ENCODE data around the gene ZNF432. TPM values are rescaled to one million over a fixed set of nuclear protein-coding genes. Genes with fewer than 3 reads are reported as not detected.
"Not testable (repeated sequence)": the region's sequence is repeated elsewhere in the genome, so short reads cannot be mapped to it uniquely, and the experiment has no call there.

The ZNF432 gene
- total and polyA plus RNA-seq, 7 donors = 1.8 to 17.1 (median 10.0) TPM

DNA sequence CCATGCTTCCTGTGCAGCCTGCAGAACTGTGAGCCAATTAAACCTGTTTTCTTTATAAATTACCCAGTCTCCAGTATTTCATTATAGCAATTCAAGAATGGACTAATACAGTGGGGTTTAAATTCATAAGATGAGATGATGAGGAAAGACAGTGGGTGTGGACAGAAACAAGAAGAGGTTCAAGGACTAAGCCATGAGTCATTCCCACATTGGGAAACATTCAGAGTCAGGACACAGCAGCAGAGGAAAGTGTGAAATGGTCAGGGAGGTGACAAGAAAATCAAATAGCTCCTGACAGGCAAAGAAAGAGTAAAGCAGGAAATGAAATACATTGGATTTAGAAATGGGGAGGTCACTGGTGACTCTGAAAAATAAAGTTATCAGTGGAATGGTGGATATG is 37.8 kb upstream of the ZNF432 start:
- intact Hi-C loops (cut with DNase I) = no loop called here
- no peak for DNase-seq
- TF ChIP-seq POLR2AphosphoS5 (IDR thresholded peaks at IDR 0.05) = no peak
- TF ChIP-seq POLR2A (IDR thresholded peaks at IDR 0.05) = no peak
- TF ChIP-seq EP300 (IDR thresholded peaks at IDR 0.05) = no peak
- TF ChIP-seq, protein P1, sequence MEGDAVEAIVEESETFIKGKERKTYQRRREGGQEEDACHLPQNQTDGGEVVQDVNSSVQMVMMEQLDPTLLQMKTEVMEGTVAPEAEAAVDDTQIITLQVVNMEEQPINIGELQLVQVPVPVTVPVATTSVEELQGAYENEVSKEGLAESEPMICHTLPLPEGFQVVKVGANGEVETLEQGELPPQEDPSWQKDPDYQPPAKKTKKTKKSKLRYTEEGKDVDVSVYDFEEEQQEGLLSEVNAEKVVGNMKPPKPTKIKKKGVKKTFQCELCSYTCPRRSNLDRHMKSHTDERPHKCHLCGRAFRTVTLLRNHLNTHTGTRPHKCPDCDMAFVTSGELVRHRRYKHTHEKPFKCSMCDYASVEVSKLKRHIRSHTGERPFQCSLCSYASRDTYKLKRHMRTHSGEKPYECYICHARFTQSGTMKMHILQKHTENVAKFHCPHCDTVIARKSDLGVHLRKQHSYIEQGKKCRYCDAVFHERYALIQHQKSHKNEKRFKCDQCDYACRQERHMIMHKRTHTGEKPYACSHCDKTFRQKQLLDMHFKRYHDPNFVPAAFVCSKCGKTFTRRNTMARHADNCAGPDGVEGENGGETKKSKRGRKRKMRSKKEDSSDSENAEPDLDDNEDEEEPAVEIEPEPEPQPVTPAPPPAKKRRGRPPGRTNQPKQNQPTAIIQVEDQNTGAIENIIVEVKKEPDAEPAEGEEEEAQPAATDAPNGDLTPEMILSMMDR (IDR thresholded peaks at IDR 0.05) = no peak
- Histone ChIP-seq H3K4me1 (no peaks in the 10 kb centered on the region), H3K9me3 (peaks cover 0 to 18% (median 1%) of the 10 kb centered on the region in 4 donors), H3K27me3 (no peaks in the 10 kb centered on the region), H3K36me3 (peaks cover 5 to 88% (median 21%) of the 10 kb centered on the region in 4 donors), H3K4me3 (no peak overlapping the region), H3K27ac (no peak overlapping the region)

DNA sequence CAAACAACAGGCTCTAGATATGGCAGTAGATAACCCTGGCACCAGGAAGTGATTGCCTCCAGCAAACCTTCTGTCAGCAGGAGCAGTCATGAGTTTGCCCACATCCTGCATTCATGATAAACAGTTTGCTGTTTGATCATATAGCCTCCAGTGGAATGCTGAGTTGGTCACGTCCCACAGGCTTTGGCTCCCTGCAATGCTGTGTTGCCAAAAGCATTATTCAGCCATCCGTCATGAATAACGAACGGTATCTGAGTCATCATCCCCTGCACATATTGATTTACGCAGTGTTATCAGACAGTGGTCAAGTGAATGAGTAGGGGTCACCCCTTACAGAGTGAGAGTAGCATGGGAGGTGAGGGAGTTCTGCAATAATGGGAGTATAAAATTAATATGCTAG is 21.9 kb upstream of the ZNF432 start:
- intact Hi-C loops (cut with DNase I) = no loop called here
- TF ChIP-seq, protein P1 (IDR thresholded peaks at IDR 0.05) = no peak
- TF ChIP-seq POLR2AphosphoS5 (IDR thresholded peaks at IDR 0.05) = no peak
- no peak for TF ChIP-seq EP300 (IDR thresholded peaks at IDR 0.05)
- TF ChIP-seq POLR2A (IDR thresholded peaks at IDR 0.05) = no peak
- H3K27ac ChIP-seq = no peak overlapping the region
- no peak overlapping the region for H3K4me3 ChIP-seq
- 97 to 98% methylated on average over 5 of the region's 5 CpGs for WGBS, 2 donors
- no peaks in the 10 kb centered on the region for H3K27me3 ChIP-seq
- H3K4me1 ChIP-seq = no peaks in the 10 kb centered on the region
- DNase-seq = no peak
- peaks cover 48 to 98% (median 67%) of the 10 kb centered on the region in 4 donors for H3K36me3 ChIP-seq
- peaks cover 2 to 64% (median 17%) of the 10 kb centered on the region in 4 donors for H3K9me3 ChIP-seq

DNA sequence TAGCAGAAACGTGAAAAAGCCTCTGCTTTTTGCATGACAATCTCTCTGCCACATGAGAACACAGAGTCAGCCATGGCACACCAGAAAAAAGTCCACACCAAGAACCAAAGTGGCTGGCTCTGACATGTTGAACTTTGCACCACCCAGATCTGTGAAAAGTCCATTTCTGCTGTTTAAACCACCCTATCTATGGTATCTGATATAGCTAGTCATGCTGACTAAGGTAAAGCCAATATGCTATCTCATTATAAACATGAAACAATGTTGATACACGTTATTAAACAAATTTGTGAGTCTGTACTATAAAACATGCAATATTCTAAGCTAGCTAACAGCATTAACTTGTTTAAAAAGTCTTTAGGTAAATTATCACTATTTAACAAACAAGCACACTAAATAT is 21.0 kb upstream of the ZNF432 start:
- Histone ChIP-seq H3K27me3 (no peaks in the 10 kb centered on the region), H3K9me3 (peaks cover 2 to 65% (median 22%) of the 10 kb centered on the region in 4 donors), H3K27ac (no peak overlapping the region), H3K4me3 (no peak overlapping the region), H3K36me3 (peaks cover 40 to 98% (median 63%) of the 10 kb centered on the region in 4 donors), H3K4me1 (no peaks in the 10 kb centered on the region)
- no peak for TF ChIP-seq POLR2AphosphoS5 (IDR thresholded peaks at IDR 0.05)
- DNase-seq = no peak
- WGBS, 2 donors = 90 to 91% methylated on average over 2 of the region's 2 CpGs
- intact Hi-C loops (cut with DNase I) = no loop called here

DNA sequence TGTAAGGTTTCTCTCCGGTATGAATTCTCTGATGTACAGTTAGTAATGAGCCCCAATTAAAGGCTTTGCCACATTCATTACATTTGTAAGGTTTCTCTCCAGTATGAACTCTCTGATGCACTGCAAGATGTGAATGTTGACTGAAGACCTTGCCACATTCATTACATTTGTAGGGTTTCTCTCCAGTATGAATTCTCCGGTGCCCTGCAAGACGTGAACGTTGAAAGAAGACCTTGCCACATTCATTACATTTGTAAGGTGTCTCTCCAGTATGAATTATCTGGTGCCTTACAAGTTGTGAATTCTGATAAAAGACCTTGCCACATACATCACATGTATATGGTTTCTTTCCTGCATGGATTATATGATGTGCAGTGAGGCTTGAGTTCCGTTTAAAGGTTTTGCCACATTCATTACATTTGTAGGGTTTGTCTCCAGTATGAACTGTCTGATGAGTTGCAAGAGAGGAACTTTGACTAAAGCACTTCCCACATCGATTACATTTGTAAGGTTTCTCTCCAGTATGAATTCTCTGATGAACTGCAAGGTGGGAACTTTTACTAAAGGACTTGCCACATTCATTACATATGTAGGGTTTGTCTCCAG is 17.7 kb upstream of the ZNF432 start:
- TF ChIP-seq EP300 (IDR thresholded peaks at IDR 0.05) (no peak), POLR2A (IDR thresholded peaks at IDR 0.05) (no peak), POLR2AphosphoS5 (IDR thresholded peaks at IDR 0.05) (no peak)
- TF ChIP-seq, protein P1 (IDR thresholded peaks at IDR 0.05) = no peak
- intact Hi-C loops (cut with DNase I) = no loop called here
- H3K4me1 ChIP-seq = no peaks in the 10 kb centered on the region
- peaks cover 36 to 79% (median 54%) of the 10 kb centered on the region in 4 donors for H3K36me3 ChIP-seq
- H3K27me3 ChIP-seq = no peaks in the 10 kb centered on the region
- H3K9me3 ChIP-seq = peaks cover 2 to 80% (median 27%) of the 10 kb centered on the region in 4 donors
- no peak for DNase-seq
- H3K27ac ChIP-seq = no peak overlapping the region
- H3K4me3 ChIP-seq = no peak overlapping the region
- WGBS, 2 donors = 97% methylated on average over 6 of the region's 6 CpGs

DNA sequence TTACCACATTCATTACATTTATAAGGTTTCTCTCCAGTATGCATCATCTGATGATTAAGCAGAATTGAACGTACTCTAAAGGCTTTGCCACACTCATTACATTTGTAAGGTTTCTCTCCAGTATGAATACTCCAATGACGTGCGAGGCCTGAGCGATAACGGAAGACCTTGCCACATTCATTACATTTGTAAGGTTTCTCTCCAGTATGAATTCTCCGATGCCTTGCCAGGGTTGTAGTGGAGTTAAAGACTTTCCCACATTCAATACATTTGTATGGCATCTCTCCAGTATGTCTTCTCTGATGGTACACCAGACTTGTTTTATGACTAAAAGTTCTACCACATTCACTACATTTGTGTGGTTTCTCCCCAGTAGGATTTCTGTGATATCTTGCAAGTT is 16.8 kb upstream of the ZNF432 start:
- Histone ChIP-seq H3K27ac (no peak overlapping the region), H3K27me3 (no peaks in the 10 kb centered on the region), H3K9me3 (peaks cover 2 to 82% (median 27%) of the 10 kb centered on the region in 4 donors), H3K4me3 (no peak overlapping the region), H3K36me3 (peaks cover 36 to 69% (median 48%) of the 10 kb centered on the region in 4 donors), H3K4me1 (no peaks in the 10 kb centered on the region)
- DNase-seq = no peak
- intact Hi-C loops (cut with DNase I) = no loop called here
- 97 to 98% methylated on average over 6 of the region's 6 CpGs for WGBS, 2 donors
- TF ChIP-seq POLR2AphosphoS5 (IDR thresholded peaks at IDR 0.05) (no peak), EP300 (IDR thresholded peaks at IDR 0.05) (no peak), POLR2A (IDR thresholded peaks at IDR 0.05) (no peak)
- TF ChIP-seq, protein P1 (IDR thresholded peaks at IDR 0.05) = no peak

DNA sequence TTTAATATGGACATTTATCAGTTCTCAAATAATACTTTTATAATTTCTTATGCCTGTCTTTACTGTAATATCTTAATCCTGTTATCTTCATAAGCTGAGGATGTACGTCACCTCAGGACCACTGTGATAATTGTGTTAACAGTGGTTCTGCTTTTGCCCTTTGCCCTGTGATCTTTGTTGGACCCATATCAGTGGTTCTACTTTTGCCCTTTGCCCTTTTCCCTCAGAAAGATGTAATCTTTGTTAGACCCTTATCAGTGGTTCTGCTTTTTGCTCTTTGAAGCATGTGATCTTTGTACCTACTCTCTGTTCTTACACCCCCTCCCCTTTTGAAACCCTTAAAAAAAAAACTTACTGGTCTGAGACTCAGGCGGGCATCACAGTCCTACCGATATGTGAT is 7.8 kb upstream of the ZNF432 start:
- H3K9me3 ChIP-seq = peaks cover 0 to 28% (median 3%) of the 10 kb centered on the region in 4 donors
- not testable (repeated sequence) for H3K4me3 ChIP-seq

DNA sequence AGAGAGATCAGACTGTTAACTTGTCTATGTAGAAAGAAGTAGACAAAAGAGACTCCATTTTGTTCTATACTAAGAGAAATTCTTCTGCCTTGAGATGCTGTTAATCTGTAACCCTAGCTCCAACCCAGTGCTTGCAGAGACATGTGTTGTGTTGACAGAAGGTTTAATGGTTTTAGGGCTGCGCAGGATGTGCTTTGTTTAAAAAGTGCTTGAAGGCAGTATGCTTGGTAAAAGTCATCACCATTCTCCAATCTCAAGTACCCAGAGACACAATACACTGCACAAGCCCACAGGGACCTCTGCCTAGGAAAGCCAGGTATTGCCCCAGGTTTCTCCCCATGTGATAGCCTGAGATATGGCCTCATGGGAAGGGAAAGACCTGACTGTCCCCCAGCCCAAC is 3.1 kb upstream of the ZNF432 start:
- not testable (repeated sequence) for DNase-seq, H3K9me3 ChIP-seq
- 35 to 86% methylated on average over 1 of the region's 1 CpG for WGBS, 2 donors

More for the DNA sequence above, 7.8 kb upstream of the ZNF432 start:
- DNase-seq; H3K27me3 ChIP-seq; intact Hi-C loops (cut with DNase I); H3K36me3 ChIP-seq; H3K27ac ChIP-seq; H3K4me1 ChIP-seq: not testable (repeated sequence)
- 95 to 96% methylated on average over 3 of the region's 3 CpGs for WGBS, 2 donors

More for the DNA sequence above, 3.1 kb upstream of the ZNF432 start:
- intact Hi-C loops (cut with DNase I); H3K36me3 ChIP-seq; H3K4me1 ChIP-seq; H3K27me3 ChIP-seq; H3K4me3 ChIP-seq; H3K27ac ChIP-seq: not testable (repeated sequence)
